ENCODE results near the gene GRK5.

Gene GRK5

GRCh38 chr10:119357412-119358151, 150.2 kb downstream of the GRK5 start:
- DNase-seq = no peak

GRCh38 chr10:119358152-119358512, 150.8 kb downstream of the GRK5 start:
- no peak for DNase-seq

- DNase-seq = no peak
Observed at GRCh38 chr10:119358567-119358966, 151.2 kb downstream of the GRK5 start.

GRCh38 chr10:119359025-119359424, 151.7 kb downstream of the GRK5 start:
- DNase-seq = no peak

- peak in 1 of 58 donors; percentile 25 for DNase-seq
Observed at GRCh38 chr10:119360181-119360921, 153.0 kb downstream of the GRK5 start.

- no peak for DNase-seq
Observed at GRCh38 chr10:119361037-119361436, 153.7 kb downstream of the GRK5 start.

GRCh38 chr10:119362122-119362521, 154.8 kb downstream of the GRK5 start:
- no peak for DNase-seq

GRCh38 chr10:119364645-119365600, 157.6 kb downstream of the GRK5 start:
- DNase-seq = no peak

- no peak for DNase-seq
Observed at GRCh38 chr10:119365773-119366599, 158.6 kb downstream of the GRK5 start.

GRCh38 chr10:119367841-119368549, 160.6 kb downstream of the GRK5 start:
- DNase-seq = no peak

- no peak for DNase-seq
Observed at GRCh38 chr10:119368581-119368980, 161.2 kb downstream of the GRK5 start.

- no peak for DNase-seq
Observed at GRCh38 chr10:119368991-119369869, 161.9 kb downstream of the GRK5 start.

- no peak for DNase-seq
Observed at GRCh38 chr10:119370111-119370741, 162.9 kb downstream of the GRK5 start.

- DNase-seq = no peak
Observed at GRCh38 chr10:119370972-119371703, 163.8 kb downstream of the GRK5 start.

GRCh38 chr10:119371704-119372663, 164.6 kb downstream of the GRK5 start:
- no peak for DNase-seq

GRCh38 chr10:119373294-119374102, 166.1 kb downstream of the GRK5 start:
- no peak for DNase-seq

Measured in anterior cingulate cortex (tissue), 58 donors.